OCI-LY1 (cell line): ENCODE data around the gene SLC15A4.

Experiments
- CTCF ChIP-seq: fragments of 200-600 bp; sonication (generic), shearing (Covaris generic); IDR thresholded peaks from 2 replicates; pipeline ENCODE4 v1.5.1; 2017; ENCODE audit warnings: mild to moderate bottlenecking, antibody characterized with exemption, low read length, moderate library complexity, mixed read lengths
- EZH2 ChIP-seq: fragments of 200-600 bp; sonication (generic), shearing (Covaris generic); IDR thresholded peaks from 2 replicates; pipeline ENCODE4 v1.8.0; 2017; ENCODE audit warnings: borderline replicate concordance, mixed run types, mild to moderate bottlenecking, antibody characterized with exemption, low read length, moderate library complexity, mixed read lengths

DNA sequence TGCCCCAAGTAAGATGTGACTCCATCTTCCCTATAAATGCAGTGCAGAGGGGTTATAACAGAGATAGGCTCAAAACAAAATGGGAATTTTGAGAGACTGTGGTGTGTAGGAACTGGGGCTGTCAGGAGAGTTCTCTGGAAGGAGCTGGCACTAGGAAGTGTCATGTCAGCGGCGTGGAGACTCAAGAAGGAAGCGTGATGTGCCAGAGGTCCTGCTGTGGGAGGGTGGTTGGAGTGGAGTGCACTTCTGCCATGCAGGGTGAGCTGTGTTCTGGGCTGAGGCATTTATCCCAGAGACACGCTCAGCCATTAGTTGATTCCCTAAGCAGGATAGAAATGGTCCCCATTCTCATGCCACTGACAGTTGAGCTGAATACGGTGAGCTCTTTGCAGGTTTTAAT is 48.5 kb upstream of the SLC15A4 start:
- TF ChIP-seq EZH2 (no peak), CTCF (no peak)
